GM12875 (cell line): ENCODE results near the gene DOCK10.

Experiments
- H3K4me3 ChIP-seq: one replicate; pipeline ENCODE4 v1.5.1; 2011; ENCODE audit warnings: low read depth, low read length, control low read depth
- TF ChIP-seq, protein P1 (sequence below): IDR thresholded peaks from 2 replicates; pipeline ENCODE4 v1.5.1; 2011; ENCODE audit warnings: low read depth, mild to moderate bottlenecking, control low read depth, inconsistent platforms, low read length, moderate library complexity, borderline replicate concordance; ENCODE audit not compliant: insufficient read depth

DOCK10 gene

DNA sequence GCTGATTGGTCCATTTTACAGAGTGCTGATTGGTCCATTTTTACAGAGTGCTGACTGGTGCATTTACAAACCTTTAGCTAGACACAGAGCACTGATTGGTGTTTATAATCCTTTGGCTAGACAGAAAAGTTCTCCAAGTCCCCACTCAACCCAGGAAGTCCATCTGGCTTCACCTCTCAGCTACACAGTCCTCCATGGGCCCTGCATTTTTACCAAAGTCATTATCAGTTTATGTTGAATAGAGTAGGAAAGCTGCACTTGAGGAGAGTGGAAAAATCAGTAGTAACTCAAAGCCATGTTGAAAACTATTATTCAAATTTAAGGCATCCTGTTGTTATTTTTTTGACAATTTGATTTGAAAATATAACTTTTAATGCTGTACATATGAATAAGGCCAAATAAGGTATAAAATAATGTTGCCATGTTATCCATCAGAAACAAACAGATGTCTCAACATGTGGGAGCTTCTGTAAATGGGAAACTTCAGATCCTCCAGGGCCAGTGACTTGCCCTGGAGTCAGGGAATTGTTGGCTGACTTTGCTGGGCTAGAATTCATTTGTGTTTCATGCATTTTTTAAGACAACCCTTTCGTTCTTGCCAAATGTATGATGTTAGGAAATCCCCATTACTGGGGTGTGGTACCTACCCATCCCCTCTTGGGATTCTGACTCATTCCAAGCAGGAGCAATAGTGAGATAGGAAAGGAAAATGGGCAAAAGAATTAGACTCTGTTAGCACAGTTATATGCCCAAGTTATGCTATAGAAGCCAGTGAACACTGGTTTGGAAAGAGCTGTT is 288.3 kb downstream of the DOCK10 start:
- TF ChIP-seq, protein P1, sequence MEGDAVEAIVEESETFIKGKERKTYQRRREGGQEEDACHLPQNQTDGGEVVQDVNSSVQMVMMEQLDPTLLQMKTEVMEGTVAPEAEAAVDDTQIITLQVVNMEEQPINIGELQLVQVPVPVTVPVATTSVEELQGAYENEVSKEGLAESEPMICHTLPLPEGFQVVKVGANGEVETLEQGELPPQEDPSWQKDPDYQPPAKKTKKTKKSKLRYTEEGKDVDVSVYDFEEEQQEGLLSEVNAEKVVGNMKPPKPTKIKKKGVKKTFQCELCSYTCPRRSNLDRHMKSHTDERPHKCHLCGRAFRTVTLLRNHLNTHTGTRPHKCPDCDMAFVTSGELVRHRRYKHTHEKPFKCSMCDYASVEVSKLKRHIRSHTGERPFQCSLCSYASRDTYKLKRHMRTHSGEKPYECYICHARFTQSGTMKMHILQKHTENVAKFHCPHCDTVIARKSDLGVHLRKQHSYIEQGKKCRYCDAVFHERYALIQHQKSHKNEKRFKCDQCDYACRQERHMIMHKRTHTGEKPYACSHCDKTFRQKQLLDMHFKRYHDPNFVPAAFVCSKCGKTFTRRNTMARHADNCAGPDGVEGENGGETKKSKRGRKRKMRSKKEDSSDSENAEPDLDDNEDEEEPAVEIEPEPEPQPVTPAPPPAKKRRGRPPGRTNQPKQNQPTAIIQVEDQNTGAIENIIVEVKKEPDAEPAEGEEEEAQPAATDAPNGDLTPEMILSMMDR, result no peak
- no peak overlapping the region for H3K4me3 ChIP-seq

DNA sequence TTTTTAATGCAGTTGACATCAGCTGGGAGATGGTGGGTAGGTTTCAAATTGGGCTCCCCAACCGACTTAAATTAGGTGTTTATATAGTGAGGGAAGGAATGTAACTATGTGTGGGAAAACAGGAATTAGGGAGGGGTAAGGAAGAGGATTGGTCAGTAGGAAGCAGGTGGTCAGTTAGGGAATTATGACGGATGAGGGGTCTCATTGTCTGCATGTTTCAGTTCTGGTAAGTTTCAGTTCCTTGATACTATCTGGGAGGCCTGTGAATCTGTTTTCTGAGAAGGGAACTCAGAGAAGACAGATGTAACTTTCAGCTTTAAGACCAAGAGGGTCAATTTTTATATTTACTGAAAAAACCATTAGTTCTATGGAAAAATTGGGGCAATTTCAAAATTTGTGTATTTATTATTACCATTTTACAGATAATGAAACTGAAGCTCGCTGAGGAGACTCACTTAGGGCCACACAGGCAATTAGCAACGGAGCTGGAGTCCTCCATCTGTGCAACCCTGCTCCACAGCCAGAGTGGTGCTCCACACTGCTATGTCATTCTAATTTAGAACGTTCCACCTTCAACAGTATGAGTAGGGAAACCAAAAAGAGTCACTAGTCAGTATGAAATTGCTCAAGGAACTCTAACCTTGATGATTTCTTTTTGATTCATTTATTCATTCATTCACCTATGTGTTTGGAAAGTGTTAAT is 290.1 kb downstream of the DOCK10 start:
- TF ChIP-seq, protein P1, result no peak
- no peak overlapping the region for H3K4me3 ChIP-seq

DNA sequence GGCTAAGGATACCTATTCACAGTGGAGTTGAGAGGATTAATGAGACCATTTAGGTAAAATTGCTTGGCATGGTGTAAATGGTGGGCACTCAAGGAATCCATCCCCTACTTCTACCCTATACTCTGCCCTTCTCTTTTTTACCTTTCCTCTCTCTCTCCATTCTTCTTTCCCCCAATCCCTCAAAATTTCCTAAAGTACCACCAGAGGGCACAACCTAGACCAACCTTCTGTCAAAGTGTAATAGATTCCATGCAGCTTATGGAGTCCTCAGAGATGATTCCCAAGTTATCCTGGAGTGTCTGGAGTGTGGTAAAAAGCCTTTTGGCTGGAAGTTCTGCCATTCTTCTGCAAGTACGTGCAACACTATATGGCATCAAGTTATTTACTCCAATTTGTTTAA is 293.1 kb downstream of the DOCK10 start:
- H3K4me3 ChIP-seq, result no peak overlapping the region
- TF ChIP-seq, protein P1, result no peak

DNA sequence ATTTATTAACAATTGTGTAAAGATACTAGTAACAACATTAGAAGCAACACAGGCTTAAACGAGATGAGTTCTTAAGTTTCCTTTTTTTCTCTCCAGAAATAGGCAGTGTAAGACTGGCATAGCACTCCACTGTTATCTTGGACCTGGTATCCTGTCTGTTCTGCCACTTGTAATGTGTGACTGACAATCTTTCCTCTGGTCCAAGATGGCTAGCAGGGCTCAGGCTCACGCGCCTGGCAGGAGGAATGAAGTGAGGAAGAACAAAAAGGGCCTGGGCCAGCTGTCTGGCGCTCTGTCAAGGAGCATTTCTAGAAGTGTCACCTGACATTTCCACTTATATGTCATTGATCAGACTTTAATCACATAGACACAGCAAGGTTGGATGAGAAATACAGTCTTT is 294.5 kb downstream of the DOCK10 start:
- TF ChIP-seq, protein P1, result no peak
- H3K4me3 ChIP-seq, result no peak overlapping the region

DNA sequence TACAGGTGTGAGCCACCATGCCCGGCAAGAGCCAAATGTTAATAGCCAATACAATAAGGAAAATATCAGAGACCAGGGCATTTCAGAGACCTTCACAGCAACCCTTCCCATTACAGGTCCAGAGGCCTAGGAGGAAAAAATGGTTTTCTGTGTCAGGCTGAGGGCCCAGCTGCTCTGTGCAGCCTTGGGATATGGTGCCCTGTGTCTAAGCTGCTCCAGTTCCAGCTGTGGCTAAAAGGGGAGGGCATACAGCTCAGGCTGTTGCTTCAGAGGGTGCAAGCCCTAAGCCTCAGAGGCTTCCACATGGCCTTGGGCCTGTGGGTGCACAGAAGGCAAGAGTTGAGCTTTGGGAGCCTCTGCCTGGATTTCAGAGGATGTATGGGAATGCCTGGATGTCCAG is 306.0 kb downstream of the DOCK10 start:
- TF ChIP-seq, protein P1, result no peak

DNA sequence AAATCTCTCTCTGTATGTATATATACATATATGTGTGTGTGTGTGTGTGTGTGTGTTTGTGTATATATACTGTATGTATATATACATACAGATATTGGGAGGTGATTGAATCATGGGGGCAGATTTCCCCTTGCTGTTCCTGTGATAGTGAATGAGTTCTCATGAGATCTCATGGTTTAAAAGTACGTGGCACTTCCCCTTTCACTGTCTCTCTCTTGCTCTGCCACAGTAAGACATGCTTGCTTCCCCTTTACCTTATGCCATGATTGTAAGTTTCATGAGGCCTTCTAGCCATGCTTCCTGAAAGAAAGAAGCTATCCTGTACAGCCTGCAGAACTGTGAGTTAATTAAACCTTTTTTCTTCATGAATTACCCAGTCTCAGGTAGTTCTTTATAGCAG is 307.3 kb downstream of the DOCK10 start:
- H3K4me3 ChIP-seq, result no peak overlapping the region
- TF ChIP-seq, protein P1, result no peak

More for the DNA sequence above, 306.0 kb downstream of the DOCK10 start:
- no peak overlapping the region for H3K4me3 ChIP-seq

DNA sequence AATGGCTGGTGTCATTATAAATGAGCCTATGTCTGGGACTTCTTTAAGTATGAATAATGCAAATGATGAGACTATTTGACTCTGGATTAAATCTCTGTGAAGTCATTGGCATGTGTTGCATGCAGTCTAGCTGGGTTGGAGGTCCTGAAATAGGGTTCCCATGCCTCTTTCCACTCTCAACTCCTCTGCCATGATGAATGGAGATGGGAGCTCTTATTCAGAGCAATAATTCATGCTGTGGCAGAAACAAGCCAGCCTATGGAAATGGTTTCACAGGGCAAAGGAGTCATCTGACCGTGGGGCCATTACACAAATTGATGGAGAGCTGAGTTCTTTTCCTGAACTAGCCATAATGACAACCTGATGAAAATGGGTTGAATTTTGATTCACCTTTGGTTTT is 310.6 kb downstream of the DOCK10 start:
- no peak overlapping the region for H3K4me3 ChIP-seq
- TF ChIP-seq, protein P1, result no peak
